Ramos (cell line): ENCODE measurements around the gene SMURF2.

Experiments
- in situ Hi-C: fragments of 300-500 bp; cut with MboI; formaldehyde crosslinking; loops from one replicate; pipeline ENCODE4 v1.14.3; 2022; ENCODE audit warnings: low sequenced_read_pairs; ENCODE audit not compliant: unreplicated experiment

SMURF2 gene

GRCh38 chr17:64547319-64547718 is 114.8 kb downstream of the SMURF2 start:
- in situ Hi-C loops, result no loop called here

- in situ Hi-C loops, result no loop called here
Measured at GRCh38 chr17:64546716-64547115, 115.4 kb downstream of the SMURF2 start.

GRCh38 chr17:64544742-64545141 is 117.4 kb downstream of the SMURF2 start:
- in situ Hi-C loops, result no loop called here

- in situ Hi-C loops, result no loop called here
Measured at GRCh38 chr17:64540118-64540776, 121.9 kb downstream of the SMURF2 start.

- in situ Hi-C loops, result no loop called here
Measured at GRCh38 chr17:64538508-64539130, 123.5 kb downstream of the SMURF2 start.

- in situ Hi-C loops, result no loop called here
Measured at GRCh38 chr17:64537488-64537887, 124.6 kb downstream of the SMURF2 start.

GRCh38 chr17:64536913-64537312 is 125.2 kb downstream of the SMURF2 start:
- in situ Hi-C loops, result no loop called here

- in situ Hi-C loops, result no loop called here
Measured at GRCh38 chr17:64535357-64535756, 126.8 kb downstream of the SMURF2 start.

- in situ Hi-C loops, result no loop called here
Measured at GRCh38 chr17:64534187-64534586, 127.9 kb downstream of the SMURF2 start.

- in situ Hi-C loops, result no loop called here
Measured at GRCh38 chr17:64533784-64534183, 128.3 kb downstream of the SMURF2 start.

GRCh38 chr17:64532409-64532808 is 129.7 kb downstream of the SMURF2 start:
- in situ Hi-C loops, result no loop called here

- in situ Hi-C loops, result no loop called here
Measured at GRCh38 chr17:64531955-64532371, 130.1 kb downstream of the SMURF2 start.

- in situ Hi-C loops, result no loop called here
Measured at GRCh38 chr17:64529221-64529620, 132.9 kb downstream of the SMURF2 start.

GRCh38 chr17:64527914-64528313 is 134.2 kb downstream of the SMURF2 start:
- in situ Hi-C loops, result no loop called here

- in situ Hi-C loops, result no loop called here
Measured at GRCh38 chr17:64520359-64520758, 141.7 kb downstream of the SMURF2 start.

- in situ Hi-C loops, result no loop called here
Measured at GRCh38 chr17:64519601-64520000, 142.5 kb downstream of the SMURF2 start.

- in situ Hi-C loops, result no loop called here
Measured at GRCh38 chr17:64515829-64516228, 146.3 kb downstream of the SMURF2 start.

GRCh38 chr17:64515419-64515818 is 146.7 kb downstream of the SMURF2 start:
- in situ Hi-C loops, result no loop called here

GRCh38 chr17:64509179-64509578 is 152.9 kb downstream of the SMURF2 start:
- in situ Hi-C loops, result no loop called here

GRCh38 chr17:64508683-64509082 is 153.4 kb downstream of the SMURF2 start:
- in situ Hi-C loops, result no loop called here

GRCh38 chr17:64507413-64507782 is 154.7 kb downstream of the SMURF2 start:
- in situ Hi-C loops, result no loop called here
